ENCODE data around the gene C2CD4B.

The C2CD4B gene, protein sequence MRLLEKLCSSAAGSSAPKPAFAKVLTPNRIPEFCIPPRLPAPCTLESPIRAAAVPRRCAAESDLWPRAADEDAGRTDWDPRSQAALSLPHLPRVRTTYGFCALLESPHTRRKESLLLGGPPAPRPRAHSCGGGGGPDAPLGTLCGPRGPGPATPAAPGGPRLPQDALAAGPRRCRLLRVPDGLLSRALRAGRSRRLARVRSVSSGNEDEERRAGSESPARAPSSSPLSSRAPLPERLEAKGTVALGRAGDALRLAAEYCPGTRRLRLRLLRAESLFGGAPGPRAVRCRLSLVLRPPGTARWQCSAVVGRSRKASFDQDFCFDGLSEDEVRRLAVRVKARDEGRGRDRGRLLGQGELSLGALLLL

DNA sequence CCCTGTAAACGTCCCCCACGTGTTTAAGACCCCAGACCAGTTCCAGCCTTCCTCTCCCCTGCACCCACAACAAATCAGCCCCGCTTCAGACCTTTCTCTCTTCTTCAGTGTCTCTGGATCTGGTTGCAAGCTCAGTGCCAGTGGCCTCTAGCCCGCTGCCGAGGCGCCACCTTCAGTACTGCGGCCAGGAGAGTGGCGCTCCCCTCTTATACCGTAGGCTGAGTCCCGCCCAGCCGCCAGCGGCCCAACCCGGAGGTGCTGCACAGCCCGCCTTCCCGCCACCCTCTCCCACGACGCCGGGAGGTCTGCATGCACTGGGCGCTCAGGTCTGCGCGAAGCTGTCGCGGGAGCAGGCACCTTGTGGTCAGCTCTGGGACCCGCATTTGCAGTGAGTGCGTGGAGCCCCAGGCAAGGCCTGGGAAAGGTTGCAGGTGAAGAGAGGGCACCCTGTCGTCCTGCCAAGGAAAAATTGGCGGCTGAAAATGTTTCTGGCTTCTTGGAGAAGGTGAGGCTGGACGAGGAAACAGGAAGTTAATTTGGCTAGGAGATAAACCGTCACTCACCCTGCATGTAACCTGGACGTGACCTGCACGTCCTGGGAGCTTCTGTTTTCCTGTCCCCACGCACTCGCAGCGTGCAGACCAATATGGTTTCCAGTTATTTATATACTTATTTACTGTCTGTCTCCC is at the start of gene C2CD4B:
Gene C2CD4B, minus strand, starts transcription at position 182 of the 689 bp plus-strand sequence. CDS start 301 bp downstream, outside the sequence.
- no peak for DNase-seq (ENCODE audit: low read depth)

DNA sequence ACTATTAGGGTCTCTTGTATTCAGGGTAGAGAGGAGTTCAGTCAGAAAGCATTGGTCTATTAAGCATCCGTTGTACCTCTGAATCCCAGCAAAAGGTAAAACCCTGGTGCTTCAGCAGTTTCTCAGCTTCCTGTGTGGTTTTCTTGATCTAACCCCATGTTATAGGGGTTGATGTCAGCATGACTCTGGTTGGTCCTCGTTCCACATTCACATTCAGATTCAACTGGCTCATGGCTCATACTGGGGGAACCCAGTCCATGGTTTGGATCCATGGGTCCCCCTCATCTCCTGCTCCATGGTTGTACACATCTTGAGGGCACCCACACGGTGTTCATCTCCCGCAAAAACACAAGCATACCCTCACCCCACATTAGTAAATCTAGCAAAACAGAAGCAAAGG is 47.7 kb upstream of the C2CD4B start:
- no peak for DNase-seq (ENCODE audit: low read depth)

DNA sequence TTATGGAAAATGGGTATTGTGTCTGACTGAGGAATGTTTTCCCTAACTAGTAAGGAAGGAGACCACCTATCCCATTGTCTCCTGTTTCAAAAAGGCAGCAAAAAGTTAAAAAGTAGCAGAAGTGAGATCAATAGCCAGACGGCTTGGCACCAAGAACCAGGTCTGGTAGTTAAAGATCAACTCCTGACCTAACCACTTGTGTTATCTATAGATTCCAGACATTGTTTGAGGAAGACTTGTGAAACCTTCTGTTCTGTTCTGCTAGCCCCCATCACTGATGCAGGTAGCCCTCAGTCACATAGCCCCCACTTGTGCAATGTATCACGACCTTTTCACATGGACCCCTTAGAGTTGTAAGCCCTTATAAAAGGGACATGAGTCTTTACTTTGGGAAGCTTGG is 46.3 kb upstream of the C2CD4B start:
- no peak for DNase-seq (ENCODE audit: low read depth)

DNA sequence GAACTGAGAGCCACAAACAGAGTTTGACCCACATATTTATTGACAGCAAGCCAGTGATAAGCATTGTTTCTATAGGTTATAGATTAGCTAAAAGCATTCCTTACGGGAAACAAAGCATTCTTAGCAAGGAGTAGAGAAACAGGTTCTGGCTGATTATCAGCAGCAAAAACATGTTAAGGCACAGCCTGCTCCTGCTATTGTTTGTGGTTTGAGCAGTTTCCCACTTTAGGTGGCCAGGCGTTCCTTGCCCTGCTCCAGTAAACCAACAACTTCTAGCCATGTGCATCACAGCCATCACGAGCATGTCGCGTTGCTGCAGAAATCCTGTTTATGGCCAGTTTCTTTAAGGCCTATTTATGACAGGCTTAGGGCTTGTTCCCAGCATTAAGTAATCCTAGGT is 44.7 kb upstream of the C2CD4B start:
- DNase-seq (ENCODE audit: low read depth) = no peak

DNA sequence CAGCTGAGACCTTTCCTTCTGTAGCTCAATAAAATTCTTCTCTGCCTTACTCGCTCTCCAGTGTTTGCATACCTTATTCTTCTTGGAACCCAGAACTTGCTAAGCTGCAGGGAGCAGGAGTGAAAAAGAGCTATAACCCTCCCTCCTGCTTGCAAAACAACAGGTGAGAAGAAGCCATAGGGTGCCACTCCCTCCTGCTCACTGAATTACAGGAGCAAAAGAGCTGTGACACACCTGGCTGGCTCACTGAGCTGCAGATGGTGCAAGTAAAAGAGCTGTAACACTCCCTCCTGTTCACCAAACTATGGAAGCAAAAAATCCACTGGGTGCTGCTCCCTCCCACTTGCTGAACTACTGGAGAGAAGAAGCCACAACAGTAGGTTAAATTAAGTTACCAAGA is 44.2 kb upstream of the C2CD4B start:
- no peak for DNase-seq (ENCODE audit: low read depth)

DNA sequence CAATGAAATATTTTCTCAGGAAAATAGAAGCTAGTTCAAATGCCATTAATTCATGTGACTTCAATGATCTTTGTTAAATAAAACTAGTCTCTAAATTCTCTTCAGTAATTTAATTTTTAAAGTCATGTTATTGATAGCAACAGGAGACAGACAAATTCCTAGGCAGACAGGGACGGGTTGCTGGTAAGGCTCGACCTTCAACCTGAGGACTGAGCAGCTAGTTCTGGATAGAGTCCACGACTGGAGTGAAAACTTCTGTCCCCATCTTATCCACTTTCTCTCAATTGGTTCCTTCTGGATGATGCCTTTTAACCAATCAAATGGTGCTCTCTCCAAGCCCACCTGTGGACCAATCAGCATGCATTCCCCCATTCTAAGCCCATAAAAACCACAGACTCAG is 43.8 kb upstream of the C2CD4B start:
- DNase-seq (ENCODE audit: low read depth) = no peak

DNA sequence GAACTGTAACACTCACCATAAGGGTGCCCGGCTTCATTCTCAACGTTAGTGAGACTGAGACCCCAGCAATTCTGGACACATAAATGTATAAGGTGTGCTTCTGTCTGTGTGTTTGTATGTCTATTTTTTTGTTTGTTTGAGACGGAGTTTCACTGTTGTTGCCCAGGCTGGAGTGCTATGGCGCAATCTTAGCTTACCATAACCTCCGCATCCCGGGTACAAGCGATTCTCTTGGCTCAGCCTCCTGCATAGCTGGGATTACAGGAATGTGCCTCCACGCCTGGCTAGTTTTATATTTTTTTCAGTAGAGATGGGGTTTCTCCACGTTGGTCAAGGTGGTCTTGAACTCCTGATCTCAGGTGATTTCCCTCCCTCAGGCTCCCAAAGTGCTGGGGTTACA is 43.3 kb upstream of the C2CD4B start:
- no peak for DNase-seq (ENCODE audit: low read depth)

DNA sequence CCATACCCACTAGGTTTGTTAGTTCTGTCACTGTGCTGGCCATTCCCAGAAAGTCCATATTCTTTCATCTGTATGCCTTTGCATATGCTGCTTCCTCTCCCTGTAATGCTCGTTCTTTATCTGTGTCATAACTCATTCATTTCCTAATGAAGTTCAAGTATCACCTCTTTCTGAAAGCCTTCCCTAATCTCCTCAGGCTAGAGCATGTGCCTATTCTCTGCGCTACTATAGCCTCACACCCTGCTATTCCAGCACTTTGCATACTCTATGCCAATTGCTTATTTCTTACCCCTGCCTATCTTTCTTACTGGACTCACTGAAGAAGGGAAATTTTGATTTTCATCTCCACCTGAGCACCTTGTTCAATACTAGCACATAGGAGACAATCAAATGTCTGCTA is 25.6 kb upstream of the C2CD4B start:
- no peak for DNase-seq (ENCODE audit: low read depth)

DNA sequence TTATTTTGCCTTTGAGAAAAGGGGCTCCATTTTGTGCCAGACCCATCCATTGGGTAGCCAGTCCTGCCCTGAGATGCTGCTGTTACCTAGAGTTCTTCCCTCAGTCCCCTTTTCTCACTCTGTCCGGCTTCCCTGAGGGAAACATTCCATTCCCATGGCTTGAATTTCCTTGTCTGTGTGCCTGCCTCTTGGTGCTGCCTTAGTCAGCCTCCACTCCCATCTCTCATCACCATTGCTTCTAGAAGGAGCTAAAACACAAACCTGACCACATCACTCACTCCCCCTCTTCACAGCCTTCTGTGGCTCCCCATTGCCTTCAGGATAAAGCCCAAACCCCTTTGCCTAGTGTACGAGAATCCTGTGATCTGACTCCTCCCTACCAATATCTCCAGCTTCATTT is 25.2 kb upstream of the C2CD4B start:
- no peak for DNase-seq (ENCODE audit: low read depth)

DNA sequence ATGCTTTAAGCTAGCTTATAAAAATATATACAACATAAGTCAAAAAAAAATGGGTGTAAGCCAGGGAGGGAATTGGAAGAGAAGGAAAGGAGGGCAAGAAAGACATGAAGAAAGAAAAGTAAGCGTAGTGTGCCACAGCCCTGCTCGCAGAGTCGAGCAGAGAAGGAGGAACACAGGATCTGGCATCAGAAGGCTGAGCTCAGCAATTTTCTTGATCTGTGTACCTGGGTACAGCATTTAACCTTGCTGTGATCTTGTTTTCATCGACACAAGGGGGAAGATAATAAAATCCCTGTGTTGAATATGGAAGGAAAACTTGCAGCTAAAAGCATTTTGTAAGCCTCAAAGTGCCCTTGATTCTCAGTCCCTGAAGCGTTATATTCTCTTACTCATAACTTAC is 23.7 kb upstream of the C2CD4B start:
- DNase-seq (ENCODE audit: low read depth) = no peak

DNA sequence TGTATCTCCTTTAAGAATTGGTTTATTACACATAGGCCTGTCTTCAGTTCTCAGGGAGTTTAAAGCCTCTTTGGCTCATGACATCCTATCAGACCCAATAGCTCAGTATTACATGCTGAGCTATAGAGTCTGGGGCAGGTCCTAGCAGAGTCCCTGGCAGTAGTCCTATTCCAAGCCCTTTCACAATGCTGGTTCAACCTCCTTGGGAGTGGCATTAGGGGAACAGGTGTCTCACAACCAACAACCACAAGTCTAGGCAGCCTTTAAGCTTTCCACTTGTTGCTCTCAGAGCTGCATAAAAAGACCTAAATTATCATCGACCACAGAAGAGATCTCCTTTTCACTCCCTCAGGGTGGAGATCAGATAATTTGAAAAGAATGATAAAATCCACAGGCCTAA is 22.8 kb upstream of the C2CD4B start:
- DNase-seq (ENCODE audit: low read depth) = no peak

DNA sequence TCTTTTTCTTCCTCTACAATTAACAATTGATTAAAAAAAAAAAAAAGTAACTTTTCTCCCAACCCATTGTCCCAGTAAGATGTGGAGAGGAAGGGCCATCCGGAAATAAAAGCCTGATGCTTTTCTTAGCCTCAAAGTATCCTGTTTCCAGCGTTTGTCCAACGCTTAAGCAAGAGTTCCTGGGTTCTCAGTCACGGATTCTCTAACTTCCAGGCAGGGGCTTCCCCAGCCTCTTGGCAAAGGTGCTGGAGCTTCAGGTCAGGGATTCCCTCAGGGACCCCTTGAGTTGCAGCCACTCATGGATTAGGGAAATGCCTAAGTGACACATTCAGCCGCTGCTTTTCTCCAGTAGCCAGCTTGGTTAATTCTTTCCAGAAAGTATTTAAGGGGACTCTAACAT is 22.3 kb upstream of the C2CD4B start:
- no peak for DNase-seq (ENCODE audit: low read depth)

DNA sequence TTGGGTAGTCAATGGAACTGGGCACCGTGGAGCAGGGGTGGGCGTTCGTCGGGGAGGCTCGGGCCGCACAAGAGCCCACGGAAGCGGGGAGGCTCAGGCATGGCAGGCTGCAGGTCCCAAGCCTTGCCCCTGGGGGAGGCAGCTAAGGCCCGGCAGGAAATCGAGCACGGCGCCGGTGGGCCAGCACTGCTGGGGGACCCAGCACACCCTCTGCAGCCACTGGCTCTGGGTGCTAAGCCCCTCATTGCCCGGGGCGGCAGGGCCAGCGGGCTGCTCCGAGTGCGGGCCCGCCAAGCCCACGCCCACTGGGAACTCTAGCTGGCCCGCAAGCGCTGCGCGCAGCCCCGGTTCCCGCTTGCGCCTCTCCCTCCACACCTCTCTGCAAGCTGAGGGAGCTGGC is 21.5 kb upstream of the C2CD4B start:
- DNase-seq (ENCODE audit: low read depth) = no peak

DNA sequence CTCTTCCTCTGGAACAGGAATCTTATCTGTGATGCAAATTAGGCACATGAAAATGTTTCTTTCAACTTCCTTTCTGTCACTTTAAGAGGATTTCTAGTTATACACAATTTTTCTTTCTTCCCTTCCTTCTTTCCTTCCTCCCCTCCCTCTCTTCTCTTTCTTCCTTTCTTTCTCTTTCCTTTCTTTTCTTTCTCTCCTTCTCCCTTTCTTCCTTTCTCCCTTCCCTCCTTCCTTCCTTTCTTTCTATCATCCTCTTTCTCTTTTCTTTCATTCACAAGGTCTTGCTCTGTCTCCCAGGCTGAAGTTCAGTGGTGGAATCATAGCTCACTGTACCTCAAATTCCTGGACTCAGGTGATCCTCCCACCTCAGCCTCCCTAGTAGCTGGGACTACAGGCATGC is 18.0 kb upstream of the C2CD4B start:
- no peak for DNase-seq (ENCODE audit: low read depth)

DNA sequence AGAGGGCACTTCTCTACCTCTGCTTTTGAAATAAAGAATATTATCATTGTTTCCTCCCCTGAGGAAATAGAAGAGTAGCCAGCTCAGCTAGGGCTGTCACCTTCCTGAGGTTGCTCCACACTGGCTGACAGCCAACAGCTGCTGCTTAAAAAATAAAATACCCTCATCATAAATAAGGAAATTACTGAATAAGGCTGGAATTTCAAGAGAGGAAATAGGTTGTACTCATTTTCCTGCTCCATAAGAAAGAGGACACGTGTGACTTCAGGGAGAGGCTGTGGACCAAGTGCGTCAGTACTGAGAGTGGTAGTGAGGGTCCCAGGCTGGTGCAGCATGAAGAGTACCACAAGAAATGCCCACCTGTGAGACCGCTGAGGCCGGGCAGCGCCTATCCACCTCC is 8.1 kb upstream of the C2CD4B start:
- DNase-seq (ENCODE audit: low read depth) = peak; percentile 57

DNA sequence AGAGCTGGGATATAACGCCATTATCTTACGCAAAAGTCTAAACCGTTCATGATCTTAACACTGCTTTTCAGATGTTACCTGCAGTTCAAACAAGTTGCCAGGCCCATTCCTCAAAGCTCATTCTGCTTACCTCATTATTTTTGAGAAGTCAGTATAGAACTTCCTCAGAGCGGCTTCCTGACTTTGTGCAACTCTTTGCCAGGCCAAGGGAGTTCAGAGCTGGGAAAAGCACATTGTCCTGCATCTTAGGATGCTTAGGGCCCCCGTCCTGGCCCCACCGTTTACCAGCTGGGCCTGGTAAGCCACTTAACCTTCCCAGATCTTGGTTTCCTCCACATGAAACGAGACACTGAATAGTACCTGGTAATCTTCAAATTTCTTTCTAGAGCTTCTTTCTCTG is 6.8 kb upstream of the C2CD4B start:
- DNase-seq (ENCODE audit: low read depth) = no peak

DNA sequence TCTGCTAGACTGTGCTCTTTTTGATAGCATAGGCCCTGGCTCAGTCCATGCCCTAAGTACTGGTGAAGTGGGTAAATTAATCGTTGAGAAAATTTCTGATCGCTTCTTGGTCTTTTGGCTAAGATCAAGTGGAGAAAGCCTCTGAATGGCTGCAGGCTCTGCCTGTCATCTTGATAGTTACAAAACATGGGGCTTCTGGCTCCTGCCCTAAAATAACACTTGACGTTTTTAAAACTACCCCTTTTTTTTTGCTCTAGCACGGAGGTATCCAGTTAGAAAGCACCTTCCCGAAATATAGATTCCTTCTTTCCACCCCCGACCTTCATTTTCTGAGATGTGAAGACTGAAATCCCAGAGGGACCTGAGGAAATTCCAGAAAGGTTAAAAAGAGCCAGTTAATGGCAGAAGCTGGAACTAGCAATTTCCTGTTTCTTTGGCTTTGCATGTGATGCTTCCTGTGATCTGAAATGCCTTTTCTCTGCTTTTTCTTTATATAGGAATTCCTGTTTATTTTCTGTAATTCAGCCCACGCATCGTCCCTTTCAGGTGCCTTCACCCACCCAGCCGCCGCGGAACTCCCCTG is 799 bp upstream of the C2CD4B start:
- DNase-seq (ENCODE audit: low read depth) = no peak

DNA sequence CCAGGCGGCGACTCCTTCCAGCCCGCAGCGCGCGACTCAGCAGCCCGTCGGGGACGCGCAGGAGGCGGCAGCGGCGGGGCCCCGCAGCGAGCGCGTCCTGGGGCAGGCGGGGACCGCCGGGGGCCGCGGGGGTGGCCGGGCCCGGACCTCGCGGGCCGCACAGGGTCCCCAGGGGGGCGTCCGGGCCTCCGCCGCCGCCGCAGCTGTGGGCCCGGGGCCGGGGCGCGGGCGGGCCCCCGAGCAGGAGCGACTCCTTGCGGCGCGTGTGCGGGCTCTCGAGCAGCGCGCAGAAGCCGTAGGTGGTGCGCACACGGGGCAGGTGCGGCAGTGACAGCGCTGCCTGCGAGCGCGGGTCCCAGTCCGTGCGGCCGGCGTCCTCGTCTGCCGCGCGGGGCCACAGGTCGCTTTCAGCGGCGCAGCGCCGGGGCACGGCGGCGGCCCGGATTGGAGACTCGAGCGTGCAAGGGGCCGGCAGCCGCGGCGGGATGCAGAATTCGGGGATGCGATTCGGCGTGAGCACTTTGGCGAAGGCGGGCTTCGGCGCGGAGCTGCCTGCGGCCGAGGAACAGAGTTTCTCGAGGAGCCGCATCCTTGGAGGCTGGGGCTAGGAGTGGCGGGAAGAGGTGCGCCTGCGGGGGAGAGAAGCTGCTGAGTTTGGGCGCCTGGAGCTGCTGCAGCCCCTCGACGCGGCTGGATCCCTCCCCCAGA is 535 bp downstream of the C2CD4B start:
- DNase-seq (ENCODE audit: low read depth) = peak; percentile 8

DNA sequence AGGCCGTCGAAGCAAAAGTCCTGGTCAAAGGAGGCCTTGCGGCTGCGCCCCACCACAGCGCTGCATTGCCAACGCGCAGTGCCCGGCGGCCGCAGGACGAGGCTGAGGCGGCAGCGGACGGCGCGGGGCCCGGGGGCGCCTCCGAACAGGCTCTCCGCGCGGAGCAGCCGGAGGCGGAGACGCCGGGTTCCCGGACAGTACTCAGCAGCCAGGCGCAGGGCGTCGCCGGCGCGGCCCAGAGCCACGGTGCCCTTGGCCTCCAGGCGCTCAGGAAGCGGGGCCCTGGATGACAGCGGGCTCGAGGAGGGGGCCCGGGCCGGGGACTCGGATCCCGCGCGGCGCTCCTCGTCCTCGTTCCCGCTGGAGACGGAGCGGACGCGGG is 1.1 kb downstream of the C2CD4B start:
- no peak for DNase-seq (ENCODE audit: low read depth)

DNA sequence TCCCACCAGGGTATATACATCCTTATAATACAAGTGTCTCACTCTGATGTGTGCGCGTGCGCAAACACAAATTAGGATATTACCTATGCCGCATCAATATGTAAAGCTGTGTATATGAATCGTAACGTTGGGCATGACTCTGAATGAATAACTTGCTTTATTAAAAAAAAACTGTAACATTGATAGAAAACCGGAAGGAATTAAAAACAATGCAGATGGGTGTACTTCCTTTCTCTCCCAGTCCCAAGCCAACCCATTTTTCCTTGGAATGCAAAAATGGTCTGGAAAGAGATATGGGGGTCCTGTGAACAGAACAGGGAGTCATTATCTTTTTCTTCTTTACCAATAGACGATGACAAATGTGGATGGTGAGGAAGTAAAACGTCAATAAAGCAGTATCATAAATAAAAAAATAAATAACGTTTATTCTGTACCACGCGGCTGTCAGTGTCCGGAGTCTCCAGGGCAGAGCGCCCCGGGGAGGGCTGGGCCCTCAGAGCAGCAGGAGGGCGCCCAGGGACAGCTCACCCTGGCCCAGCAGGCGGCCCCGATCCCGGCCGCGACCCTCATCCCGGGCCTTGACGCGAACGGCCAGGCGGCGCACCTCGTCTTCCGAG is 1.6 kb downstream of the C2CD4B start:
- no peak for DNase-seq (ENCODE audit: low read depth)

DNA sequence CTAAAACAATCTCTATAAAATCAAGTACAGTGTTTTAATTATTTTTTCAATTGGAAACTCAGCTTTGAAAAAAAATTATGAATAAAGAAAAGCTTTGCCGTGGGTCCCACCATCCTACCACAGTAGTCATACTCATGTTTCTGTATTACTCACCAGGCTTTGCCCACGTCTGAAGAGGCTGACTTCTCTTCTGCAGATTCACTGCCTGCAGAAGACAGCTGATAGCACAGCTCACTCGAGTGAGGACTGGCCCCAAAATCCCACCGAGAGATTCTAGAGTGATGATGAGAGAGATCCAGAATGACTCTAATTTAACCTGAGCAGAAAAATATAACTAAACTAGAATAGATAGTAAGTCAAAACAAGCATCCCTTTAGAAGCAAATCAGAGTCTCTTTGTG is 11.9 kb downstream of the C2CD4B start:
- peak; percentile 14 for DNase-seq (ENCODE audit: low read depth)

DNA sequence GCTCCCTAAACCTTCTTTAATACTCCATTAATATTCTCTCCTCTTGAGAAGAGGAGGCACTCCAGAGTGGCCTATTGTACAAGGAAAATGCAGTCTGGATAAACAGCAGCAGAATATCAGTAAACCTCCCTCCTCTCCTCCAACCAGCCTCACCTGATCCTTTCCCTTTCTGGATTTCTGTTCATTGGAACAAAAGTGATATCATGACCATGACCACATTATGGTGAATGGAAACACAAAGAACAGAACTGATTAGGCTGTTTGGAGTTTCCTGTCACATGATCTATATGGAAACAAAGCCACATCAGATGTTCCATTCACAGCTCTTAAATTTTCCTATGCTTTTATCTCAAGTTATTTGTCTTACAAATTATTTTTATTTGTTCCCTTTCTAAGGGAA is 14.6 kb downstream of the C2CD4B start:
- no peak for DNase-seq (ENCODE audit: low read depth)
